ENCODE data around the gene FAM149B1. TPM values are rescaled to one million over a fixed set of nuclear protein-coding genes. Genes with fewer than 3 reads are reported as not detected.
"Not testable (repeated sequence)": the region's sequence is repeated elsewhere in the genome, so short reads cannot be mapped to it uniquely, and the experiment has no call there.

The FAM149B1 gene
- total and polyA plus RNA-seq, 3 experiments from 2014 or later, result 4.7 to 13.7 (median 13.1) TPM

DNA sequence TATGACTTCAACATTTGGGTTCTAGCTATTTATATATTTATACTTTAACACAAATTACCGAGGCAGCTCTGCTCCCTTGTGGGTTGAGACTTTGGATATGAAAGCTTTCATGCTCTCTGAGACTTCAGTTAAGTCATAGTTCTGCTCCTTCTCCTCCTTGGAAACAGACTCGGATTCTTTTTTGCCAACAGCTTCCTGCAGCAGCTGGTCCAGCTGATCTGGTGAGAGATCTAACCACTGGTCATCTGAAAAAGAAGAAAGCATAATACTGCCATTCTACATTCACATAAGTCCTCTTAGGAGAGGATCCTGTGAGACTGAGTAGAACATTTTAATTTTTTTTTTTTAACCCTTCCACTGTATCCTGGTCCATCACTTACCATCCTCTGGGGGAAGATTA, 28.7 kb upstream of the FAM149B1 start:
- CTCF ChIA-PET, result interaction anchor here (0.5 to 1.3 kb wide), 2 partner anchors 16 to 44 kb away, joined by 3 read pairs; no protein-coding TSS in a partner anchor
- H3K36me3 Mint-ChIP-seq, result peaks cover 17 to 76% (median 24%) of the 10 kb centered on the region in 3 donors
- no peak overlapping the region for H3K27ac ChIP-seq (ENCODE audit: low read depth, low read length)
- DNase-seq, result no peak
- peak overlapping the region in 3 of 8 donors; percentile 8 to 41 (median 19) for H3K27ac Mint-ChIP-seq
- POLR2A ChIA-PET, result no interaction called here
- H3K27me3 ChIP-seq (ENCODE audit: insufficient read depth, low read length, poor library complexity, severe bottlenecking), result no peaks in the 10 kb centered on the region
- no peak overlapping the region for H3K4me3 Mint-ChIP-seq
- H3K4me1 Mint-ChIP-seq, result no peaks in the 10 kb centered on the region
- H3K4me3 ChIP-seq (ENCODE audit: low read length), result no peak overlapping the region
- no peaks in the 10 kb centered on the region for H3K27me3 Mint-ChIP-seq
- no peaks in the 10 kb centered on the region for H3K4me1 ChIP-seq (ENCODE audit: insufficient read depth, low read length)
- no peaks in the 10 kb centered on the region for H3K9me3 ChIP-seq (ENCODE audit: low read length)
- no peaks in the 10 kb centered on the region for H3K9me3 Mint-ChIP-seq
- H3K36me3 ChIP-seq (ENCODE audit: insufficient read depth, low read length), result peaks cover 50% of the 10 kb centered on the region

DNA sequence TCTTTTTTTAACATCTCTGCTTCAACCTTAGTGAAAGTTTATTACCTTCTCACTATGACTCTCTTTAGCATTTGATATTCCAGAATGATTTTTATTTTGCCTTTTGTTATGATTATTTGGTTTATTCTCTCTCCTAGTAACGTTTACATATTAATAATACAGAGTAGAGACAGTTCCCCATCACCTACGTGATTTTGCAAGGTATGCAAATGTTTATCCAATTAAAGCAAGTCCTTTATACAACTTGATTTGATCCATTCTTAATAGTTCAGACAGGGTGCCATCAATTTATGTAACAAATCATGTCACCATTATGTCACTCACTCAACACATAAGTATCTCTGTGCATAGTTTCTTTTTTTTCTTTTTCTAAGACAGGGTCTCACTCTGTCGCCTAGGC, 26.3 kb upstream of the FAM149B1 start:
- Mint-ChIP-seq H3K36me3 (peaks cover 12 to 71% (median 23%) of the 10 kb centered on the region in 3 donors), H3K4me3 (no peak overlapping the region), H3K27ac (peak overlapping the region in 2 of 8 donors; percentile 50 to 57), H3K4me1 (no peaks in the 10 kb centered on the region), H3K9me3 (no peaks in the 10 kb centered on the region), H3K27me3 (no peaks in the 10 kb centered on the region)
- POLR2A ChIA-PET, result no interaction called here
- peaks cover 41% of the 10 kb centered on the region for H3K36me3 ChIP-seq (ENCODE audit: insufficient read depth, low read length)
- no peaks in the 10 kb centered on the region for H3K27me3 ChIP-seq (ENCODE audit: insufficient read depth, low read length, poor library complexity, severe bottlenecking)
- H3K27ac ChIP-seq (ENCODE audit: low read depth, low read length), result no peak overlapping the region
- no peak overlapping the region for H3K4me3 ChIP-seq (ENCODE audit: low read length)
- no peak for DNase-seq
- no peaks in the 10 kb centered on the region for H3K9me3 ChIP-seq (ENCODE audit: low read length)
- no peaks in the 10 kb centered on the region for H3K4me1 ChIP-seq (ENCODE audit: insufficient read depth, low read length)
- CTCF ChIA-PET, result interaction anchor here (4.5 kb wide), 1 partner anchor 17 kb away, joined by 16 read pairs; no protein-coding TSS in a partner anchor

DNA sequence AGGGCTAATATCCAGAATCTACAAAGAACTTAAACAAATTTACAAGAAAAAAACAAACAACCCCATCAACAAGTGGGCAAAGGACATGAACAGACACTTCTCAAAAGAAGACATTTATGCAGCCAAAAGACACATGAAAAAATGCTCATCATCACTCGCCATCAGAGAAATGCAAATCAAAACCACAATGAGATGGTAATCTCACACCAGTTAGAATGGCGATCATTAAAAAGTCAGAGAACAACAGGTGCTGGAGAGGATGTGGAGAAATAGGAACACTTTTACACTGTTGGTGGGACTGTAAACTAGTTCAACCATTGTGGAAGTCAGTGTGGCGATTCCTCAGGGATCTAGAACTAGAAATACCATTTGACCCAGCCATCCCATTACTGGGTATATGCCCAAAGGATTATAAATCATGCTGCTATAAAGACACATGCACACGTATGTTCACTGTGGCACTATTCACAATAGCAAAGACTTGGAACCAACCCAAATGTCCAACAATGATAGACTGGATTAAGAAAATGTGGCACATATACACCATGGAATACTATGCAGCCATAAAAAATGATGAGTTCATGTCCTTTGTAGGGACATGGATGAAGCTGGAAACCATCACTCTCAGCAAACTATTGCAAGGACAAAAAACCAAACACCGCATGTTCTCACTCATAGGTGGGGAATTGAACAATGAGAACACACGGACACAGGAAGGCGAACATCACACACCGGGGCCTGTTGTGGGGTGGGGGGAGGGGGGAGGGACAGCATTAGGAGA, 17.1 kb upstream of the FAM149B1 start:
- H3K27me3 Mint-ChIP-seq; H3K4me3 ChIP-seq (ENCODE audit: low read length); H3K9me3 ChIP-seq (ENCODE audit: low read length); H3K4me3 Mint-ChIP-seq; H3K4me1 Mint-ChIP-seq; H3K9me3 Mint-ChIP-seq; H3K4me1 ChIP-seq (ENCODE audit: insufficient read depth, low read length); H3K27ac Mint-ChIP-seq; H3K27me3 ChIP-seq (ENCODE audit: insufficient read depth, low read length, poor library complexity, severe bottlenecking); H3K27ac ChIP-seq (ENCODE audit: low read depth, low read length); DNase-seq; POLR2A ChIA-PET: not testable (repeated sequence)
- CTCF ChIA-PET, result interaction anchor here (1.2 kb wide), 1 partner anchor 54 kb away, joined by 3 read pairs; the partner anchor contains the start of gene P4HA1
- H3K36me3 Mint-ChIP-seq, result peaks cover 14 to 76% (median 26%) of the 10 kb centered on the region in 3 donors
- peaks cover 32% of the 10 kb centered on the region for H3K36me3 ChIP-seq (ENCODE audit: insufficient read depth, low read length)

DNA sequence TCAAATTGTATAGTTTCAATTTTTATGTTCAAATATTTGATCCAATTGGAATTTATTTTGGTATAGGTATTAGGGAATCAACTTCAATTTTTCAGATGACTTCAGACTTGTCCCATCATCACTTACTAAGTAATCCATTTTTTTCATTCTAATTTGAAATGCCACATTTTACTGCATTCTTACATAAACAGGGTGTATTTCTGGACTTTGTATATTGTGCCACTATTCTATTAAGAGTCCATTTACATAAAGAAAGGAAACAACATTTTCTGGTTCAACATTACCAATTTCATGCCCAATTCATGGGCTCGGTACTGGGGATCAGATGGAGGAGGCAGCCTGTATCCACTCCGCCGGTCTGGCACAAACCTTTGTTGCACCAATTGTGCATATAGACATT, 15.9 kb upstream of the FAM149B1 start:
- no peak overlapping the region for H3K4me3 Mint-ChIP-seq
- POLR2A ChIA-PET, result no interaction called here
- H3K27ac ChIP-seq (ENCODE audit: low read depth, low read length), result no peak overlapping the region
- CTCF ChIA-PET, result interaction anchor here (1.1 kb wide), 1 partner anchor 55 kb away, joined by 3 read pairs; no protein-coding TSS in a partner anchor
- no peak overlapping the region for H3K27ac Mint-ChIP-seq
- no peaks in the 10 kb centered on the region for H3K9me3 ChIP-seq (ENCODE audit: low read length)
- peaks cover 14 to 78% (median 27%) of the 10 kb centered on the region in 3 donors for H3K36me3 Mint-ChIP-seq
- no peaks in the 10 kb centered on the region for H3K4me1 ChIP-seq (ENCODE audit: insufficient read depth, low read length)
- no peaks in the 10 kb centered on the region for H3K9me3 Mint-ChIP-seq
- no peaks in the 10 kb centered on the region for H3K27me3 Mint-ChIP-seq
- no peak for DNase-seq
- H3K36me3 ChIP-seq (ENCODE audit: insufficient read depth, low read length), result peaks cover 37% of the 10 kb centered on the region
- H3K4me3 ChIP-seq (ENCODE audit: low read length), result no peak overlapping the region
- H3K4me1 Mint-ChIP-seq, result peaks cover 0 to 4% (median 2%) of the 10 kb centered on the region in 3 donors
- H3K27me3 ChIP-seq (ENCODE audit: insufficient read depth, low read length, poor library complexity, severe bottlenecking), result no peaks in the 10 kb centered on the region

DNA sequence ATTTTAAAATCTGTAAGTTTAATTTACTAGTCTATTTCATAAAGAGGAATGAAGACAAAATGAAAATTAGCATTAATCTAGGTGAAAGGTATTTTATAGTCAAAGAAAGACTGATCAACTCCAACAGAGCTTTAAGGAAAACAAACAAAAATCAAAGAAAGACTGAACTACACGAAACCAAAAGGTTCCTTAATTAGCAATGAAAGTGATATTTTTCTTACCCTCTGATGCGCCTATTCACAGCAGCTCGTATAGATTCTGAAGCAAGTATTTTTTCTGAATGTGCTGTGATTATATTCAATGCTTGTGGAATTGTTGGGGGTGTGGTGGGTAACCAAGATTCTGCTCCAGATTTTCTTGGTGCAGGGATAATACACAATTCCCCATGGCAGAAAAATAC, 11.9 kb upstream of the FAM149B1 start:
- no peak overlapping the region for H3K4me3 ChIP-seq (ENCODE audit: low read length)
- ChIA-PET CTCF (no interaction called here), POLR2A (no interaction called here)
- Mint-ChIP-seq H3K36me3 (peaks cover 8 to 62% (median 22%) of the 10 kb centered on the region in 3 donors), H3K9me3 (no peaks in the 10 kb centered on the region), H3K27ac (no peak overlapping the region), H3K4me3 (no peak overlapping the region), H3K4me1 (peaks cover 8 to 13% (median 11%) of the 10 kb centered on the region in 3 donors), H3K27me3 (no peaks in the 10 kb centered on the region)
- no peaks in the 10 kb centered on the region for H3K27me3 ChIP-seq (ENCODE audit: insufficient read depth, low read length, poor library complexity, severe bottlenecking)
- H3K4me1 ChIP-seq (ENCODE audit: insufficient read depth, low read length), result no peaks in the 10 kb centered on the region
- no peak for DNase-seq
- H3K9me3 ChIP-seq (ENCODE audit: low read length), result no peaks in the 10 kb centered on the region
- peaks cover 24% of the 10 kb centered on the region for H3K36me3 ChIP-seq (ENCODE audit: insufficient read depth, low read length)
- no peak overlapping the region for H3K27ac ChIP-seq (ENCODE audit: low read depth, low read length)

DNA sequence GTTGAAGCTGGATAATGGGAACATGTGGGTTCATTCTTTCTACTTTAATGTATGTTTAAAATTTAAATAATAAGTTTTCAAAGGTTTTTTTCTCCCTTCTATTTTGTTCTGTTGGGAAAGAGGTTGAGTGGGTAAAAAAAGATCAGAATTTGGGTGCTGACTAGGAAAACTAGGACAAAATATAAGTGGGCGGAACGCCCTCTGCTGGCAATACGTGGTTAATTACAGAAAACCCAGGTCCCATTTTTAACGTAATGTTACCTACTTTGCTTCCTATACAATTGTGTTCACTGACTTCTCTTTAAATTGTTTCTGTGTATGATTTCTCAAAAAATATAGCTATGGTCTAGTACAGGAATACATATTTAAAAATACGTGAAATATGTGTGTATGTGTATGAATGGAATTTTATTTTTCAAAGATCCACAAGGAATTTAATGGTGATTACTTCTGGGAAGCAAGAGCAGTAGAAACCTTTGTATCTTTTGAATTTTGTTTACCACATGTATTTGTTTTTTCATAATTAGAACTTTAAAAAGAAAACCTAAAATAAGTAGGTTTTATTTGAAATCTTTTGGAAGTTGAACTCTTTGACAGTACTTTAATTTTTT, 8.8 kb upstream of the FAM149B1 start:
- H3K4me3 Mint-ChIP-seq, result no peak overlapping the region
- H3K9me3 Mint-ChIP-seq, result no peaks in the 10 kb centered on the region
- POLR2A ChIA-PET, result interaction anchor here (1.5 kb wide), 1 partner anchor 63 kb away, joined by 5 read pairs; no protein-coding TSS in a partner anchor
- Histone ChIP-seq H3K4me1 (ENCODE audit: insufficient read depth, low read length) (peaks cover 13% of the 10 kb centered on the region), H3K36me3 (ENCODE audit: insufficient read depth, low read length) (peaks cover 21% of the 10 kb centered on the region), H3K27me3 (ENCODE audit: insufficient read depth, low read length, poor library complexity, severe bottlenecking) (no peaks in the 10 kb centered on the region), H3K27ac (ENCODE audit: low read depth, low read length) (no peak overlapping the region), H3K9me3 (ENCODE audit: low read length) (no peaks in the 10 kb centered on the region), H3K4me3 (ENCODE audit: low read length) (no peak overlapping the region)
- DNase-seq, result peak; percentile 25 to 69 (median 50)
- peaks cover 0 to 63% (median 10%) of the 10 kb centered on the region in 3 donors for H3K36me3 Mint-ChIP-seq
- peak overlapping the region in 4 of 8 donors; percentile 33 to 81 (median 70) for H3K27ac Mint-ChIP-seq
- CTCF ChIA-PET, result interaction anchor here (0.7 to 6.8 kb wide), 14 partner anchors 8 to 95 kb away, joined by 3 to 105 read pairs (median 4); partner anchors contain the start of genes ECD, NUDT13 and P4HA1
- no peaks in the 10 kb centered on the region for H3K27me3 Mint-ChIP-seq
- H3K4me1 Mint-ChIP-seq, result peaks cover 35 to 43% (median 38%) of the 10 kb centered on the region in 3 donors

DNA sequence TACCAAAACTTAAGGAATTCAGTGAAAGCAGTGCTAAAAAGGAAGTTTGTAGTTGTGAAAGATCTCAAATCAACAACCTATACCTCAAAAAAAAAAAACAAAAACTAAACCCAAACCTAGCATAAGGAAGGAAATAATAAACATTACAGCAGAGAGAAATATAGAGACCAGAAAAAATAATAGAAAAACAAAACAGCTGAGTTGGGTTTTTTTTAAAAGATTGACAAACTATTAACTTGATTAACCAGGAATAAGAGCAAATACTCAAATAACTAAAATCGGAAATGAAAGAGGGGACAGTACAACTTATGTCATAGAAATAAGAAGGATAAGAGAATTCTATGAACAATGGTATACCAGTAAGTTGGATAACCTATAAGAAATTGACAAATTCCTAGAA, 6.8 kb upstream of the FAM149B1 start:
- H3K36me3 Mint-ChIP-seq, result peaks cover 0 to 57% (median 7%) of the 10 kb centered on the region in 3 donors
- H3K4me3 Mint-ChIP-seq, result no peak overlapping the region
- ChIA-PET CTCF (interaction anchor here (6.8 kb wide), 1 partner anchor 64 kb away, joined by 105 read pairs; the partner anchor contains the start of gene P4HA1), POLR2A (no interaction called here)
- Histone ChIP-seq H3K4me3 (ENCODE audit: low read length) (no peak overlapping the region), H3K36me3 (ENCODE audit: insufficient read depth, low read length) (peaks cover 16% of the 10 kb centered on the region), H3K4me1 (ENCODE audit: insufficient read depth, low read length) (peaks cover 16% of the 10 kb centered on the region), H3K27ac (ENCODE audit: low read depth, low read length) (no peak overlapping the region), H3K27me3 (ENCODE audit: insufficient read depth, low read length, poor library complexity, severe bottlenecking) (no peaks in the 10 kb centered on the region), H3K9me3 (ENCODE audit: low read length) (no peaks in the 10 kb centered on the region)
- no peak for DNase-seq
- H3K27me3 Mint-ChIP-seq, result no peaks in the 10 kb centered on the region
- peak overlapping the region in 6 of 8 donors; percentile 9 to 80 (median 40) for H3K27ac Mint-ChIP-seq
- peaks cover 43 to 55% (median 48%) of the 10 kb centered on the region in 3 donors for H3K4me1 Mint-ChIP-seq
- no peaks in the 10 kb centered on the region for H3K9me3 Mint-ChIP-seq

DNA sequence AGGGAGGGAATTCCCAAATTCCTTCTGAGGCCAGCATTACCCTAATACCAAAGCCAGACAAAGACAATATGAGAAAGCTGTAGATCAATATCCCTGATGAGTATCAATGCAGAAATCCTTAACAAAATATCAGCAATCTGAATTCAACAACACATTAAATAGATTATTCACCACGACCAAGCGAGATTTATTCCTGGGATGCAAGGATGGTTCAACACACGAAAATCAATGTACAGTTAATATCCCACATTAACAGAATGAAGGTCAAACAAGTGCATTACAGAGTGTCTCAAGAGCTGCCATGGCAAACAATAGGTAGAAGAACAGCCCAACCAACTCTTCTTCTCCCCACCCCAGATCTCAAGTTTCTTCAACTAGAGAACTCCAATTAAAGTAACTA, 6.3 kb upstream of the FAM149B1 start:
- H3K4me3 Mint-ChIP-seq, result no peak overlapping the region
- H3K4me1 ChIP-seq (ENCODE audit: insufficient read depth, low read length), result peaks cover 22% of the 10 kb centered on the region
- H3K4me3 ChIP-seq (ENCODE audit: low read length), result no peak overlapping the region
- DNase-seq, result no peak
- CTCF ChIA-PET, result interaction anchor here (6.8 kb wide), 1 partner anchor 65 kb away, joined by 105 read pairs; the partner anchor contains the start of gene P4HA1
- peaks cover 49 to 61% (median 54%) of the 10 kb centered on the region in 3 donors for H3K4me1 Mint-ChIP-seq
- POLR2A ChIA-PET, result no interaction called here
- H3K9me3 ChIP-seq (ENCODE audit: low read length), result no peaks in the 10 kb centered on the region
- H3K27ac ChIP-seq (ENCODE audit: low read depth, low read length), result no peak overlapping the region
- peak overlapping the region in 4 of 8 donors; percentile 21 to 59 (median 26) for H3K27ac Mint-ChIP-seq
- no peaks in the 10 kb centered on the region for H3K9me3 Mint-ChIP-seq
- H3K27me3 Mint-ChIP-seq, result no peaks in the 10 kb centered on the region
- H3K27me3 ChIP-seq (ENCODE audit: insufficient read depth, low read length, poor library complexity, severe bottlenecking), result no peaks in the 10 kb centered on the region
- peaks cover 0 to 52% (median 4%) of the 10 kb centered on the region in 3 donors for H3K36me3 Mint-ChIP-seq
- peaks cover 10% of the 10 kb centered on the region for H3K36me3 ChIP-seq (ENCODE audit: insufficient read depth, low read length)
